Natural killer cell (primary cell): ENCODE data around the gene ZNF358. TPM values are rescaled to one million over a fixed set of nuclear protein-coding genes. Genes with fewer than 3 reads are reported as not detected.

ENCODE experiments used
- total RNA-seq, 4 donors: library from RNA; stranded (reverse); fragments of 120-200 nt in 1 of 4; gene quantifications; one replicate each; pipeline versions ENCODE4 v1.2.3 to v1.2.4, GENCODE V29; 2013 to 2022

Gene ZNF358
- total RNA-seq, 3 donors from 2014 or later (not counting 1 experiment from before 2014, with no cell fraction given): 9.8 to 11.6 (median 10.9) TPM

Other genes with a start within 250 kb of the ZNF358 start
- 1 to 10 TPM in 2 of 3 donors, under 1 TPM in 1; 0.50 to 4.9 (median 2.0) TPM for gene INSR, start 221.7 kb upstream of the ZNF358 start, total RNA-seq
- 10 to 100 TPM; 53.6 to 61.5 (median 54.1) TPM for gene ARHGEF18, start 167.2 kb upstream of the ZNF358 start, total RNA-seq
- 1 to 10 TPM in 1 of 3 donors, under 1 TPM in 1, not detected in 1; 0.33 to 1.5 TPM for gene PEX11G, start 27.1 kb upstream of the ZNF358 start, total RNA-seq
- gene MCOLN1, start 6.5 kb downstream of the ZNF358 start, total RNA-seq: 10 to 100 TPM; 22.9 to 37.6 (median 27.8) TPM
- gene PNPLA6, start 19.6 kb downstream of the ZNF358 start, total RNA-seq: 100 to 1,000 TPM; 118 to 190 (median 125) TPM
- gene CAMSAP3, start 79.8 kb downstream of the ZNF358 start, total RNA-seq: under 1 TPM in 2 of 3 donors, not detected in 1; 0.24 to 0.34 TPM
- gene XAB2, start 113.4 kb downstream of the ZNF358 start, total RNA-seq: 10 to 100 TPM; 60.2 to 70.8 (median 67.7) TPM
- 100 to 1,000 TPM in 2 of 3 donors, 10 to 100 TPM in 1; 92.0 to 139 (median 106) TPM for gene PET100, start 113.7 kb downstream of the ZNF358 start, total RNA-seq
- 1 to 10 TPM; 5.4 to 8.4 (median 7.7) TPM for gene PCP2, start 117.6 kb downstream of the ZNF358 start, total RNA-seq
- 100 to 1,000 TPM; 366 to 409 (median 384) TPM for gene STXBP2, start 121.0 kb downstream of the ZNF358 start, total RNA-seq
- 1 to 10 TPM in 1 of 3 donors, not detected in 2; 3.8 TPM for gene RETN, start 152.9 kb downstream of the ZNF358 start, total RNA-seq
- 1 to 10 TPM in 2 of 3 donors, under 1 TPM in 1; 0.59 to 4.8 (median 1.8) TPM for gene MCEMP1, start 161.0 kb downstream of the ZNF358 start, total RNA-seq
- gene TRAPPC5, start 164.7 kb downstream of the ZNF358 start, total RNA-seq: 10 to 100 TPM; 53.8 to 58.8 (median 54.2) TPM
- 1 to 10 TPM in 2 of 3 donors, under 1 TPM in 1; 0.52 to 1.2 (median 1.0) TPM for gene FCER2, start 186.0 kb downstream of the ZNF358 start, total RNA-seq
- not detected for gene CLEC4G, start 216.0 kb downstream of the ZNF358 start, total RNA-seq
- gene CD209, start 231.4 kb downstream of the ZNF358 start, total RNA-seq: under 1 TPM in 1 of 3 donors, not detected in 2; 0.10 TPM
- gene CLEC4M, start 247.1 kb downstream of the ZNF358 start, total RNA-seq: not detected